Activated CD4-positive, alpha-beta T cell treated with anti-CD3 and anti-CD28 coated beads, Interleukin-2, amount 10 ng/mL, durations not matched to agents 24 days and 14 days (primary cell): ENCODE results near the gene COL4A3. TPM values are rescaled to one million over a fixed set of nuclear protein-coding genes. Genes with fewer than 3 reads are reported as not detected.
"Not testable (repeated sequence)": the region's sequence is repeated elsewhere in the genome, so short reads cannot be mapped to it uniquely, and the experiment has no call there.

Source experiments
- DNase-seq: peaks from one replicate; pipeline ENCODE4 v3.0.0; 2022
- H3K27ac Mint-ChIP-seq: one replicate; pipeline ENCODE4 v1.8.0; 2022; ENCODE audit warnings: mild to moderate bottlenecking, mixed read lengths
- H3K27me3 Mint-ChIP-seq: one replicate; pipeline ENCODE4 v1.8.0; 2022; ENCODE audit warnings: mixed read lengths
- H3K36me3 Mint-ChIP-seq: one replicate; pipeline ENCODE4 v1.8.0; 2022; ENCODE audit warnings: low read depth, mild to moderate bottlenecking, mixed read lengths
- H3K4me1 Mint-ChIP-seq: one replicate; pipeline ENCODE4 v1.8.0; 2021; ENCODE audit warnings: mixed read lengths
- H3K4me3 Mint-ChIP-seq: one replicate; pipeline ENCODE4 v1.8.0; 2022; ENCODE audit warnings: mild to moderate bottlenecking, moderate library complexity, mixed read lengths
- H3K9me3 Mint-ChIP-seq: one replicate; pipeline ENCODE4 v1.8.0; 2021; ENCODE audit warnings: mixed read lengths
- intact Hi-C: fragments of 100-400 bp; cut with micrococcal nuclease; formaldehyde crosslinking; loops from one replicate; pipeline ENCODE4 v1.15.1; 2023
- total RNA-seq: library from RNA; stranded (reverse); gene quantifications from 2 replicates; pipeline ENCODE4 v1.2.3, GENCODE V29; 2022

Gene COL4A3
- total RNA-seq, 1 donor from 2014 or later = not detected

DNA sequence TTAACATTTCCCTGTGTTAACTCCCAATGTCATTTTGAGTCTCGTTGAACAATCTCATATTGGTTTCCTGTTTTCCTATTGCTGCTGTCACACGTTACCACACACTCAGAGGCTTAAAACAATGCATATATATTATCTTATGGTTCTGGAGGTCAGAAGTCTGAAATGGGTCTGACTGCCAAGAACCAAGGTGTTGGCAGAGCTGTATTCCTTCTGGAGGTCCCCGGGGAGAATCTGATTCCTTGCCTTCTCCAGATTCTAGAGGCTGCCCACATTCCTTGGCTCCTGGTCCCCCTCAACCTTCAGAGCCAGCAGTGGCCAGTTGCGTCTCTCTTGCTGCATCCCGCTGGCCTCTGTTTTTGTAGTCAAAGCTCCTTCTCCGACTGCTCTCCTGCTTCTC lies 18.0 kb upstream of the COL4A3 start:
- Mint-ChIP-seq H3K27me3 (peaks cover 5% of the 10 kb centered on the region), H3K27ac (no peak overlapping the region), H3K9me3 (peaks cover 6% of the 10 kb centered on the region), H3K4me3 (no peak overlapping the region), H3K4me1 (no peaks in the 10 kb centered on the region), H3K36me3 (no peaks in the 10 kb centered on the region)
- DNase-seq = no peak
- intact Hi-C loops = no loop called here

DNA sequence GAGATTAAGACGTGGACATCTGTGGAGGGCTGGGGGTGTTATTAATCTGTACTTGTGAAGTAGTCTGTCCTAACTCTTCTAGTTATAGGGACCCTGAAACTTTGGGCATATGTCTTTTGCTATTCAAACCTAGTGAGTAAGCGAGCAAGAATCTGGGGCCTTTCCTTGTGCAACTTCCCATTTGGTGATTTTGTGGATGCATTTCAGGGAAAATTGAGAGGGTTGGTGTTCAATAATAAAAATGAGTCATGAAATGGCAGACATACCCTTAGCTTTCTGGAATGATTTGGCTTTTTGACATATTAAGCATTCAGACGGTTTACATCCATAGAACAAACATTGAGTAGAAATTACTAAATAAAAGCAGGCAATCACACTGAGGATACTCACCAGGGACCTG lies 17.4 kb upstream of the COL4A3 start:
- H3K36me3 Mint-ChIP-seq = no peaks in the 10 kb centered on the region
- peaks cover 6% of the 10 kb centered on the region for H3K9me3 Mint-ChIP-seq
- no peak overlapping the region for H3K4me3 Mint-ChIP-seq
- H3K27me3 Mint-ChIP-seq = peaks cover 5% of the 10 kb centered on the region
- intact Hi-C loops = no loop called here
- DNase-seq = no peak
- no peaks in the 10 kb centered on the region for H3K4me1 Mint-ChIP-seq
- H3K27ac Mint-ChIP-seq = no peak overlapping the region

DNA sequence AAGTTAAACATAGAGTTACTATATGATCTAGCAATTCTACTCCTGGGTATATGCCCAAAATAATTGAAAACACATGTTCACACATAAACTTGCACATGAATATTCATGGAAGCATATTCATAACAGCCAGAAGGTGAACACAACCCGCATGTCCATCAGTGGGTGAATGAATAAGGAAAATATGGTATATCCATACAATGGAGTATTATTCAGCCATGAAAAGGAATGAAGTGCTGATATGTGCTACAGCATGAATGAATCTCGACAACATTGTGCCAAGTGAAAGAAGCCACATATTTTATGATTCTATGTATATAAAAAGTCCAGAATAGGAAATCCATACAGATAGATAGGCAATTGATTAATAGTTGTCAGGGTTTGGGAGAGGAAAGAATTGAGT lies 16.3 kb upstream of the COL4A3 start:
- Mint-ChIP-seq H3K27me3 (peaks cover 5% of the 10 kb centered on the region), H3K27ac (no peak overlapping the region), H3K9me3 (peaks cover 6% of the 10 kb centered on the region), H3K4me3 (no peak overlapping the region), H3K4me1 (no peaks in the 10 kb centered on the region), H3K36me3 (no peaks in the 10 kb centered on the region)
- intact Hi-C loops = no loop called here
- no peak for DNase-seq

DNA sequence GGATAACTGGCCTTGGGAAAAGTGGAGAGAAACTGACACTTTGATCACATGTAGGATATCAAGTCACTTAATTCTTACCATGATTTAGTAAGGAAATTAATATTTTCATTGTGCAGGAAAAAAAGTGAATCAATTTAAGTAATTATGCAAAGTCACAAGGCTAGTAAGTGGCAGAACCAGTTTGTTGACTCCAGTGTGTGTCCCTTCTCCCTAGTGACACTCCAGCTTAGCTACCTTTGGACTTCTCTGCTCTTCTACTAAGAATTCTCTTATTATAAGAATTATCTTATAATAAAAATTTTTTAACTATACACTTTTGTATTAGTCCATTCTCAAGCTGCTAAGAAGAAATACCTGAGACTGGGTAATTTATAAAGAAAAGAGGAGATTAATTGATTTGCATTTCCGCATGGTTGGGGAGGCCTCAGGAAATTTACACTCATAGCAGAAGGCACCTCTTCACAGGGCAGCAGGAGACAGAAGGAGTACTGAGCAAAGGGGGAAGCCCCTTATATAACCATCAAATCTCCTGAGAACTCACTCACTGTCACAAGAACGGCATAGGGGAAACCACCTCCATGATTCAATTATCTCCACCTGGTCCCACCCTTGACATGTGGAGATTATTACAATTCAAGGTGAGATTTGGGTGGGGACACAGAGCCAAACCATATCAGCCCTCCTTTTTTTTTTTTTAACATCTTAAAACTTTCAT lies 14.0 kb upstream of the COL4A3 start:
- H3K4me1 Mint-ChIP-seq = no peaks in the 10 kb centered on the region
- no peak for DNase-seq
- intact Hi-C loops = no loop called here
- H3K27ac Mint-ChIP-seq = no peak overlapping the region
- H3K4me3 Mint-ChIP-seq = no peak overlapping the region
- peaks cover 8% of the 10 kb centered on the region for H3K27me3 Mint-ChIP-seq
- H3K9me3 Mint-ChIP-seq = peaks cover 6% of the 10 kb centered on the region
- no peaks in the 10 kb centered on the region for H3K36me3 Mint-ChIP-seq

GRCh38 chr2:227152093-227152766 lies 12.2 kb upstream of the COL4A3 start:
- Mint-ChIP-seq H3K27ac (no peak overlapping the region), H3K4me3 (no peak overlapping the region), H3K4me1 (no peaks in the 10 kb centered on the region), H3K27me3 (peaks cover 14% of the 10 kb centered on the region), H3K9me3 (peaks cover 6% of the 10 kb centered on the region), H3K36me3 (no peaks in the 10 kb centered on the region)
- DNase-seq = no peak
- intact Hi-C loops = no loop called here

DNA sequence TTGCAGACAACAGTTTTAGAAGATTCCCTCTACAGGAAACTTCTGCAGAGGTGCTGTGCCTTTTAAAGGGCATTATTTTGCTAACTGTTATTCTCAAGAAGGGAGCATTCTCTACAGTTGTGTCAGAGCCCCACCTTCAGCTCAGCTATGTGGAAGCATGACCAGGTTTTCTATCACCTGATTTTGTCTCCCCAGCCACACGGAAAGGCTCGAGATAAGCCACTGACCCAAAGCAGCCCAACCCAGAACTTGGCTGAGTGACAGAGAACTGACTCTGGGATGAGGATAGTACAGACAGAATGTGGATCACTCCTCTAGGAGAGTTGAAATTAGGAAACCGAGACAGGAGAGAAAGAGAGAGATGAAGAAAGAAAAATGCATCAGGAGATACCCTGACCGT lies 11.1 kb upstream of the COL4A3 start:
- H3K36me3 Mint-ChIP-seq = no peaks in the 10 kb centered on the region
- intact Hi-C loops = no loop called here
- peaks cover 18% of the 10 kb centered on the region for H3K27me3 Mint-ChIP-seq
- H3K4me3 Mint-ChIP-seq = no peak overlapping the region
- DNase-seq = no peak
- no peaks in the 10 kb centered on the region for H3K4me1 Mint-ChIP-seq
- H3K27ac Mint-ChIP-seq = no peak overlapping the region
- H3K9me3 Mint-ChIP-seq = peaks cover 6% of the 10 kb centered on the region

DNA sequence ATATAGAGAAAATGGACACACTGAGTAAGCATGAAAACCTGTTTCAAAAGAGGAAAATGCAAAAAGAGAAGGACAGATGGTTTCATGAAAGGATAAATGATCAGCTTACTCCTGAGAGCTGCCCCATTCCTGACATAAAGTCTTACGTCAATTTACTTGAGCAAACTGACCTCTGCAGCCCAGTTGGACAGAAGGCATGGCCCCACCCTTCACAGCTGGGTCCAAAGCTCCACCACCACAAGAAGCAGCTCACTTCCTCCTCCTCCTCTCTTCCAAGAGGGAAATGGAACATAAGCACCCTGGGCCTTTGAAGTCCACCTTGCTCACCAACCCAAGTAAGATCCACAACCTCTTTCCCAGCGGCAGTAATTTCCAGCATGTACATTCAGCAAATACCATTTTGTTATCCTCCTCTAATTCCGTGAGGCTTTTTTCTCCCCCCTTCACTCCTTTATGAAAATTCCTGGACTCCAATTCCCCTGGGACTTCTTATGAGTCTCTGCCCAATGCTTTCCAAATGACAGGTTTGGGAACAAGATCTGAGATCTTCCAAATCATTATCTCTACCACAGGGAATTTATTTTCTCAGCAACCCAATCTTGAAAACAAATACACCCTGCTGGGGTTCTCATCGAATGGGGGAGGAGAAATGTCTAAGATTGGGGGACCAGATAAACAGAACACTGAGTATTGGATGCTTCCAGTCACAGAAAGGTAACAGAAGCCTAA lies 10.5 kb upstream of the COL4A3 start:
- Mint-ChIP-seq H3K9me3 (peaks cover 6% of the 10 kb centered on the region), H3K4me3 (no peak overlapping the region), H3K27me3 (peaks cover 18% of the 10 kb centered on the region), H3K27ac (no peak overlapping the region), H3K4me1 (no peaks in the 10 kb centered on the region), H3K36me3 (no peaks in the 10 kb centered on the region)
- no peak for DNase-seq
- intact Hi-C loops = no loop called here

- Mint-ChIP-seq H3K4me3 (no peak overlapping the region), H3K36me3 (no peaks in the 10 kb centered on the region), H3K9me3 (no peaks in the 10 kb centered on the region), H3K4me1 (no peaks in the 10 kb centered on the region), H3K27me3 (peaks cover 26% of the 10 kb centered on the region), H3K27ac (no peak overlapping the region)
- intact Hi-C loops = no loop called here
- no peak for DNase-seq
Observed at GRCh38 chr2:227154986-227155774, 9.2 kb upstream of the COL4A3 start.

GRCh38 chr2:227160164-227160563 lies 4.3 kb upstream of the COL4A3 start:
- no peak overlapping the region for H3K27ac Mint-ChIP-seq
- DNase-seq = peak; percentile 30
- no peak overlapping the region for H3K4me3 Mint-ChIP-seq
- intact Hi-C loops = no loop called here
- no peaks in the 10 kb centered on the region for H3K36me3 Mint-ChIP-seq
- peaks cover 4% of the 10 kb centered on the region for H3K4me1 Mint-ChIP-seq
- peaks cover 51% of the 10 kb centered on the region for H3K27me3 Mint-ChIP-seq
- H3K9me3 Mint-ChIP-seq = no peaks in the 10 kb centered on the region

GRCh38 chr2:227161947-227162346 lies 2.5 kb upstream of the COL4A3 start:
- Mint-ChIP-seq H3K9me3 (no peaks in the 10 kb centered on the region), H3K27me3 (peaks cover 59% of the 10 kb centered on the region), H3K27ac (no peak overlapping the region), H3K36me3 (no peaks in the 10 kb centered on the region), H3K4me1 (peaks cover 4% of the 10 kb centered on the region), H3K4me3 (no peak overlapping the region)
- intact Hi-C loops = no loop called here
- DNase-seq = no peak

GRCh38 chr2:227163485-227163997 lies 883 bp upstream of the COL4A3 start:
- Mint-ChIP-seq H3K4me1 (peaks cover 4% of the 10 kb centered on the region), H3K9me3 (no peaks in the 10 kb centered on the region), H3K27me3 (peaks cover 57% of the 10 kb centered on the region), H3K36me3 (no peaks in the 10 kb centered on the region), H3K4me3 (peak overlapping the region; percentile 64), H3K27ac (no peak overlapping the region)
- intact Hi-C loops = no loop called here
- DNase-seq = peak; percentile 49

GRCh38 chr2:227164763-227165291 lies 403 bp downstream of the COL4A3 start:
- Mint-ChIP-seq H3K27ac (no peak overlapping the region), H3K27me3 (peaks cover 50% of the 10 kb centered on the region), H3K4me3 (peak overlapping the region; percentile 67), H3K4me1 (peaks cover 4% of the 10 kb centered on the region), H3K9me3 (no peaks in the 10 kb centered on the region), H3K36me3 (no peaks in the 10 kb centered on the region)
- intact Hi-C loops = no loop called here
- DNase-seq = peak; percentile 65

GRCh38 chr2:227171779-227172178 lies 7.4 kb downstream of the COL4A3 start:
- intact Hi-C loops, H3K9me3 Mint-ChIP-seq, H3K36me3 Mint-ChIP-seq, H3K27ac Mint-ChIP-seq, H3K4me1 Mint-ChIP-seq, H3K27me3 Mint-ChIP-seq, DNase-seq, H3K4me3 Mint-ChIP-seq: not testable (repeated sequence)
